ENCODE results near the gene LIMS1. TPM values are rescaled to one million over a fixed set of nuclear protein-coding genes. Genes with fewer than 3 reads are reported as not detected.

LIMS1 gene
- 100 to 1,000 TPM in 1 of 2 donors, 10 to 100 TPM in 1; 96.6 to 102 TPM for total RNA-seq
- 10 to 100 TPM; 26.7 to 84.2 TPM for polyA plus RNA-seq
- long read RNA-seq, donor 1, full-length matches to known transcripts = 24 of 30 reads
- long read RNA-seq, donor 1, partial matches to known transcripts = 6 of 30 reads
- long read RNA-seq, donor 1, other reads (novel, unspliced or antisense) = 0 of 30 reads
- long read RNA-seq, donor 2, full-length matches to known transcripts = 6 of 6 reads
- long read RNA-seq, donor 2, partial matches to known transcripts = 0 of 6 reads
- long read RNA-seq, donor 2, other reads (novel, unspliced or antisense) = 0 of 6 reads
- long read RNA-seq, donor 3, full-length matches to known transcripts = 10 of 21 reads
- long read RNA-seq, donor 3, partial matches to known transcripts = 11 of 21 reads
- long read RNA-seq, donor 3, other reads (novel, unspliced or antisense) = 0 of 21 reads
- long read RNA-seq, donor 4, full-length matches to known transcripts = 9 of 9 reads
- long read RNA-seq, donor 4, partial matches to known transcripts = 0 of 9 reads
- long read RNA-seq, donor 4, other reads (novel, unspliced or antisense) = 0 of 9 reads
- long read RNA-seq, donor 5, full-length matches to known transcripts = 27 of 36 reads
- long read RNA-seq, donor 5, partial matches to known transcripts = 9 of 36 reads
- long read RNA-seq, donor 5, other reads (novel, unspliced or antisense) = 0 of 36 reads

GRCh38 chr2:108533832-108534583, at the start of gene LIMS1:
LIMS1 (plus strand) TSS chr2:108534470; CDS start chr2:108534563, 93 bp downstream.
- Histone ChIP-seq H3K4me1 (ENCODE audit: control insufficient read depth in 5 of 5, insufficient read depth in 5 of 5, low read length in 5 of 5) (peaks cover 0 to 24% (median 9%) of the 10 kb centered on the region in 5 donors), H3K27ac (ENCODE audit: low read depth in 1 of 2, low read length in 1 of 2) (peak within 1 kb of the TSS; percentile 90 to 95), H3K9me3 (ENCODE audit: control insufficient read depth in 4 of 4, insufficient read depth in 3 of 4, low read length in 3 of 4) (no peaks in the 10 kb centered on the region), H3K9ac (ENCODE audit: insufficient read depth in 1 of 2, low read length in 2 of 2) (peak within 1 kb of the TSS; percentile 72 to 96), H3K4me3 (peak within 1 kb of the TSS; percentile 73), H3K27me3 (ENCODE audit: control insufficient read depth in 3 of 3, insufficient read depth in 3 of 3, low read length in 2 of 3) (no peaks in the 10 kb centered on the region), H3K36me3 (ENCODE audit: control insufficient read depth in 4 of 4, insufficient read depth in 4 of 4, low read length in 4 of 4) (no peaks in the 10 kb centered on the region)
- peak; percentile 94 to 96 (median 95) for DNase-seq
- peak; percentile 96 for ATAC-seq (ENCODE audit: insufficient read depth, low FRiP score)
- no peak for TF ChIP-seq CTCF (IDR thresholded peaks at IDR 0.05; ENCODE audit: control extremely low read depth, extremely low read depth)
- 0 to 1% methylated on average over 51 to 85 of the region's 87 CpGs for WGBS, 2 donors

- TF ChIP-seq CTCF (IDR thresholded peaks at IDR 0.05; ENCODE audit: control extremely low read depth, extremely low read depth) = no peak
- no peak overlapping the region for H3K4me3 ChIP-seq
- H3K9me3 ChIP-seq (ENCODE audit: control insufficient read depth in 4 of 4, insufficient read depth in 3 of 4, low read length in 3 of 4) = no peaks in the 10 kb centered on the region
- ATAC-seq (ENCODE audit: insufficient read depth, low FRiP score) (no peak), DNase-seq (no peak)
- no peak overlapping the region for H3K9ac ChIP-seq (ENCODE audit: insufficient read depth in 1 of 2, low read length in 2 of 2)
- H3K4me1 ChIP-seq (ENCODE audit: control insufficient read depth in 5 of 5, insufficient read depth in 5 of 5, low read length in 5 of 5) = no peaks in the 10 kb centered on the region
- no peaks in the 10 kb centered on the region for H3K27me3 ChIP-seq (ENCODE audit: control insufficient read depth in 3 of 3, insufficient read depth in 3 of 3, low read length in 2 of 3)
- H3K36me3 ChIP-seq (ENCODE audit: control insufficient read depth in 4 of 4, insufficient read depth in 4 of 4, low read length in 4 of 4) = peaks cover 7 to 41% (median 17%) of the 10 kb centered on the region in 4 donors
- WGBS, 2 donors = 90 to 92% methylated on average over 2 of the region's 2 CpGs
- no peak overlapping the region for H3K27ac ChIP-seq (ENCODE audit: low read depth in 1 of 2, low read length in 1 of 2)
Measured at GRCh38 chr2:108485253-108485652, 49.0 kb upstream of the LIMS1 start.

GRCh38 chr2:108490506-108491122, 43.7 kb upstream of the LIMS1 start:
- no peaks in the 10 kb centered on the region for H3K9me3 ChIP-seq (ENCODE audit: control insufficient read depth in 4 of 4, insufficient read depth in 3 of 4, low read length in 3 of 4)
- H3K27me3 ChIP-seq (ENCODE audit: control insufficient read depth in 3 of 3, insufficient read depth in 3 of 3, low read length in 2 of 3) = no peaks in the 10 kb centered on the region
- no peak overlapping the region for H3K9ac ChIP-seq (ENCODE audit: insufficient read depth in 1 of 2, low read length in 2 of 2)
- H3K36me3 ChIP-seq (ENCODE audit: control insufficient read depth in 4 of 4, insufficient read depth in 4 of 4, low read length in 4 of 4) = peaks cover 7 to 33% (median 19%) of the 10 kb centered on the region in 4 donors
- H3K4me3 ChIP-seq = no peak overlapping the region
- TF ChIP-seq CTCF (IDR thresholded peaks at IDR 0.05; ENCODE audit: control extremely low read depth, extremely low read depth) = no peak
- no peak for DNase-seq
- H3K4me1 ChIP-seq (ENCODE audit: control insufficient read depth in 5 of 5, insufficient read depth in 5 of 5, low read length in 5 of 5) = no peaks in the 10 kb centered on the region
- no peak for ATAC-seq (ENCODE audit: insufficient read depth, low FRiP score)
- no peak overlapping the region for H3K27ac ChIP-seq (ENCODE audit: low read depth in 1 of 2, low read length in 1 of 2)

All from lung (tissue), 16 donors.